DMS79 treated with DMSO at 0.1 percent for 48 hours (cell line): Measurements from ENCODE around the gene NDUFAF8.

Experiments used
- DNase-seq: peaks from one replicate; lab custom pipeline; 2025; lab: John Stamatoyannopoulos, UW

Gene NDUFAF8

GRCh38 chr17:81200695-81201580 lies 38.2 kb upstream of the NDUFAF8 start:
- no peak for DNase-seq

GRCh38 chr17:81202318-81202717 lies 36.8 kb upstream of the NDUFAF8 start:
- no peak for DNase-seq

DNA sequence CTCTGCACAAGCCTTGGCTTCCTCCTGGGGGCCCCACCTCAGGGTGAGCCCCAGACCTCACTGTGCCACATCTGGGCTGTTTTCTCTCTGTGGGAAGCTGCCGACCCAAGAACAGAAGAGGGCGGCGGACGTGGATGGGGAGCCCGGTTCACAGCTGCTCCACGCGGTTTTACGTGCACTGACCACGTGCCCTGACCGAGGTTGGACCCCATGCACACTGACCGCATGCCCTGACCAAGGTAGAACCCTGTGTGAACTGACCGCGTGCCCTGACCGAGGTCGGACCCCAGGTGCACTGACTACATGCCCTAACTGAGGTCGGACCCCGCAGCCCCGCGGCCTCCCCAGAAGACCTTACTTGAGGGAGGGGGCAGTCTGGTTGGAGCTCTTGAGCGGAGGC lies 36.0 kb upstream of the NDUFAF8 start:
- no peak for DNase-seq

DNA sequence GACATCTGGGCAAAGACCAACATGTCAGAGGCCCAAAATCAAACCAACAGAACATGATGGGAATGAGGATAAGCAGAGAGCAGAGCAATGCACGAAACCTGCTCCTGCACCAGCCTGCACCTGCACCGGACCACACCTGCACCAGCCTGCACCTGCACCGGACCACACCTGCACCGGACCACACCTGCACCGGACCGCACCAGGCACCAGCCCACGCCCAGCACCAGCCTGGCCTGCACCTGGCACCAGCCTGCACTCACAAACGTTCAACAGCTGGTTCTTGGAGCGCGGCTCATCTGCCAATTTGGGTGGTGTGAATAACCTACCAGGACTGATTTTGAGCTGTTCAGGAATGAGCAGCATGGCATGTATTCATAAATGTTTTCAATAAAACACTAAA lies 34.5 kb upstream of the NDUFAF8 start:
- DNase-seq: no peak

- no peak for DNase-seq
These were observed 33.0 kb upstream of the NDUFAF8 start for GRCh38 chr17:81206166-81206565.

DNA sequence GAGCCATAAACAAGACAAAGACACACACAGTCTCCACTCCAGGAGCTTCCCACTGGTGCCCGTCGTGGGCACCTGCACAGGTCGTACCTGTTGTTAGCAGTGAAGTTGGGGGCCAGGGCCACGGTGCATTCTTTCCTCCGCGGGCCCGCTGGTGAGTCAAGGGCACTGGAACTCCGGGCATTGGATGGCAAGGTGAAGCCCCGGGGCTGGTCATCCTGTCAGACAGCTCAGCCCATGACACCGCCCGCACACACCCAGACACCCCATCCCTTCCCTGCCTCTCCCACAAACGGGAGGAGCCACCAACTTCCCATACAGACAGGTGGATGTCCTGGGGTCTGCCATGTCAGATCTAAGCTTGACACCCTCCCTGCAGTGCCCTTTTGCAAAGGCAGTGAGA lies 32.5 kb upstream of the NDUFAF8 start:
- DNase-seq: no peak

DNA sequence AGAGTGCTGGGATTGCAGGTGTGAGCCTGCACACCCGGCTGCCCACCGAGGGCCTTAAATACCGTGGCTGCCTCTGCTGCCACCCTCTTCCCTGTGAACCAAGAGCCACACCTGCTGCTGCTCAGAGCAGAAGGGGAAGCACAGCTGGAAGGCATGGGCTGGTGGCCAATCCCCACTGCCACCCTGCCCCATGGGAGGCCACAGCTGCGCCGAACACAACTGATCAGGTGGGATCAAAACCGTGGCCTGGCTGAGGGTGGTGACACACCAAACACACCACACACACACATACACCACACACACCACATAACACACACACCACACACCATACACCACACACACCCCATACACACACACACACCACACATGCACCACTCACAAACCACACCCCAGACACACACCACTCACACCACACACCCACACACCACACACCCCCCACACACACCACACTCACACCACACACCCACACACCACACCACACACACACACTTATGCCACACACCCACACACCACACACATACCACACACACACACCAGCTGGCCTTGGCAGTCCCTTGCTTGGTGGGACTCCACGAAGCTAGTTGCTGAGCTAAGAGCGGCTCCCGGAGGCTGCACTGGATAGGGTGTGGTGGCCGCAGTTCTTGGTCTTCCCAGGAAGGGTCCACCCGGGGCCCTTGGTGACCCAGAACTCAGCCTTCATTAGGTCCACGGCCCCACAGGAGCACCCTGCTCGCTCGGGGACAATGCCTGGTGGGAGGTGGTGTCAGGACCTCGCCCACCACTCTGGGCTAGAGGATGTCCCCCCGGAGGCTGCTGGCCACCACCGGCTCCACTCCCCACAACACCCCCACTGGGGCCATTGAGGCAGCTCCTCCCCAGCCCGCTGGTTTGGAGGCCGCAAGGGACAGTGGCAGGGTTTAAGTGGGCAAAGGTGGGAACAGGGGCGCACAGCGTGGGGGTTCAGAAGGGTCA lies 31.2 kb upstream of the NDUFAF8 start:
- DNase-seq: peak; percentile 10

GRCh38 chr17:81208651-81209050 lies 30.5 kb upstream of the NDUFAF8 start:
- DNase-seq: no peak

GRCh38 chr17:81209141-81209540 lies 30.0 kb upstream of the NDUFAF8 start:
- DNase-seq: no peak

DNA sequence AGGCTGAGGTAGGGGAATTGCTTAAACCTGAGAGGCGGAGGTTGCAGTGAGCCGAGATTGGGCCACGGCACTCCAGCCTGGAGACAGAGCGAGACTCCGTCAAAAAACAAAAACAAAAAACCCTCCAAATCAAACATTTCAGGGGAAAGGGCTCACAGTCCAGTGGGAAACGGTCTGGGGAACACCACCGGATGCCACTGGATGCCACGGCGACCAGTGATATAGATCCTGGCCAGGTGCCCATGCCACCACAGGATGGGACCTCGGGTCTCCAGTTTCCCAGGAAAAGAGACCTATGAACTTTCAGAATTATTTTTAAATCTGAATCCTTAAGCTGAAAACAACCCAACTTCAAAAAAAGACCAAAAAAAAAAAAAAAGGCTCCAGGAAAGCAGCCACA lies 28.7 kb upstream of the NDUFAF8 start:
- no peak for DNase-seq

GRCh38 chr17:81210868-81211267 lies 28.2 kb upstream of the NDUFAF8 start:
- no peak for DNase-seq

DNA sequence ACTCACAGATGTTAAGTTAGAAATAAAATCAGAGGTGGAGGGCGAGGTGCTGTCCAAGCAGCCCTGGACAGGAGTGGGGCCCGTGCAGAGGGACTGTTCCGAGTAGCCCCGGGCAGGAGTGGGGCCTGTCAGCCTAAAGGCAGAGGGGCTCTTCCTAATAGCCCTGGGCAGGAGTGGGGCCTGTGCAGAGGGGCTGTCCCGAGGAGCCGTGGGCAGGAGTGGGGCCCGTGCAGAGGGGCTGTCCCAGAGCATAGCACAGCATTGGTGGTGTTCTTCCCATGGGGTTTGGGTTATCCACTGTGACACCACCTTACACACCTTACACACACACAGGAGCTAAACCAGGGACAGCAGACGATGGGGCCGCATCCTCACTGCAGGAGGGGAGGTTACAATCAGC lies 26.8 kb upstream of the NDUFAF8 start:
- DNase-seq: no peak

DNA sequence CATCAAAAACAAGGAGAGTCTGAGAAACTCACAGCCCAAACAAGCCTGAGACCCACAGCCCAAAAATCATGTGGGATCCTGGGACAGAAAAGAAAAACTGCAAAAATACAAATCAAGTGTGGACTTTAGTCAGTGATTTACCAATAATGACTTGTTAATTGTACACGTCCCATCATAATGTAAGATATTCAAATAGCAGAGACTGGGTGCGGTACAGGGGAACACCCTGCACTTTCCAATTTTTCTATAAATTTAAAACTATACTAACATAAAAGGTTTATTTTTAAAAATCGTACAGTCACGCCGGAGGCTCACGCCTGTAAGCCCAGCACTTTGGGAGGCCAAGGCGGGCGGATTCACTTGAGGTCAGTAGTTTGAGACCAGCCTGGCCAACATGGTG lies 25.1 kb upstream of the NDUFAF8 start:
- no peak for DNase-seq

- no peak for DNase-seq
These were observed 21.6 kb upstream of the NDUFAF8 start for GRCh38 chr17:81217491-81217890.

- DNase-seq: no peak
These were observed 20.7 kb upstream of the NDUFAF8 start for GRCh38 chr17:81218459-81218858.

GRCh38 chr17:81218991-81219390 lies 20.1 kb upstream of the NDUFAF8 start:
- DNase-seq: no peak

GRCh38 chr17:81219476-81220180 lies 19.5 kb upstream of the NDUFAF8 start:
- no peak for DNase-seq

- no peak for DNase-seq
These were observed 17.7 kb upstream of the NDUFAF8 start for GRCh38 chr17:81221371-81221841.

- no peak for DNase-seq
These were observed 17.1 kb upstream of the NDUFAF8 start for GRCh38 chr17:81221842-81222619.

DNA sequence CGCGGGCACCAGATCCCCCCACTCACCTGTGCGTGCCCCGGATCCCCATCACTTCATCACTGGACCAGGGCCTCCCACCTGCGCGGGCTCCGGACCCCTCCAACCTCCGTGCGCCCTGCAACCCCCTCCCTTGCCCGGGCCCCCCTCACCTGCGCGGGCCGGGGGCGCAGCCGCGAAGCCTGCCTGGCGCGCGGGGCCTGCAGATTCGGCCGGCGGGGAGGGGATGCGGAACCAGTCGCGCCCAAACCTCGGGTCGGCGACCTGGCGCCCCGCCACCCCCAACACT lies 16.6 kb upstream of the NDUFAF8 start:
- DNase-seq: no peak

GRCh38 chr17:81222906-81223761 lies 16.0 kb upstream of the NDUFAF8 start, which contains the start of gene CEP131:
Gene CEP131 (minus strand): TSS chr17:81222965. CDS start chr17:81220056, 2,909 bp downstream.
- DNase-seq: peak; percentile 80
